Lung (tissue), 16 donors: ENCODE measurements around the gene AXIN1. TPM values are rescaled to one million over a fixed set of nuclear protein-coding genes. Genes with fewer than 3 reads are reported as not detected.

ENCODE experiments used
- ATAC-seq: fragments of 200-7000 bp; cut with Tn5 transposase; one replicate; pipeline ENCODE4 v1.9.1; 2020; ENCODE audit warnings: moderate number of reproducible peaks; ENCODE audit not compliant: insufficient read depth, low FRiP score
- DNase-seq, 3 donors: peaks; one replicate each; pipeline ENCODE4 v3.0.0-alpha.2; 2013 to 2017
- H3K27ac ChIP-seq, 2 donors: one replicate each; pipeline ENCODE4 v1.5.1; 2013; ENCODE audit warnings: mild to moderate bottlenecking in 2 of 2, moderate library complexity in 2 of 2, control low read depth in 1 of 2, inconsistent platforms in 1 of 2, low read depth in 1 of 2, low read length in 1 of 2
- H3K27me3 ChIP-seq, 3 donors: one replicate each; pipeline ENCODE4 v1.5.1; 2013; ENCODE audit warnings: low read length in 2 of 3; ENCODE audit not compliant: control insufficient read depth in 3 of 3, insufficient read depth in 3 of 3
- H3K36me3 ChIP-seq, 4 donors: one replicate each; pipeline ENCODE4 v1.5.1; 2013; ENCODE audit warnings: low read length in 4 of 4, mild to moderate bottlenecking in 1 of 4, moderate library complexity in 1 of 4; ENCODE audit not compliant: control insufficient read depth in 4 of 4, insufficient read depth in 4 of 4
- H3K4me1 ChIP-seq, 5 donors: one replicate each; pipeline ENCODE4 v1.5.1; 2013; ENCODE audit warnings: low read length in 5 of 5, mild to moderate bottlenecking in 2 of 5, moderate library complexity in 1 of 5; ENCODE audit not compliant: control insufficient read depth in 5 of 5, insufficient read depth in 5 of 5
- H3K4me3 ChIP-seq: one replicate; pipeline ENCODE4 v1.5.1; 2013; ENCODE audit warnings: mild to moderate bottlenecking, control low read depth, moderate library complexity
- H3K9ac ChIP-seq, 2 donors: one replicate each; pipeline ENCODE4 v1.5.1; 2013; ENCODE audit warnings: low read length in 2 of 2, control low read depth in 1 of 2; ENCODE audit not compliant: insufficient read depth in 1 of 2
- H3K9me3 ChIP-seq, 4 donors: one replicate each; pipeline ENCODE4 v1.5.1; 2013; ENCODE audit warnings: low read length in 3 of 4, mild to moderate bottlenecking in 1 of 4, moderate library complexity in 1 of 4; ENCODE audit not compliant: control insufficient read depth in 4 of 4, insufficient read depth in 3 of 4
- CTCF ChIP-seq: IDR thresholded peaks from 2 replicates; pipeline ENCODE4 v1.5.1; 2012; ENCODE audit warnings: mild to moderate bottlenecking; ENCODE audit errors: control extremely low read depth, extremely low read depth
- WGBS, 2 donors: extraction: QIAGEN DNeasy Blood & Tissue Kit; methylation state at CpG; one replicate each; pipeline ENCODE4 v1.1.7; 2013; 5-methylcytosine and 5-hydroxymethylcytosine counted together
- long read RNA-seq, 5 donors: transcript quantifications; one replicate each; lab custom pipeline, GENCODE V29; 2026
- polyA plus RNA-seq, 2 donors: library from polyadenylated mRNA; stranded (reverse); fragments of 200-250 nt; gene quantifications; one replicate each; pipeline ENCODE4 v1.2.1, GENCODE V29; 2013
- total RNA-seq, 2 donors: library from RNA; depleted of rRNA in 1 of 2; stranded (reverse); fragments of >200 nt in 1 of 2; gene quantifications; one replicate each; pipeline ENCODE4 v1.2.1, GENCODE V29; 2014 to 2021
- donor health status: control.
- donor health status: control.
- donor health status: Bipolar disorder and iron deficiency.
- donor health status: healthy.
- donor health status: DM: yes; HTN: yes; CAD: no.

Gene AXIN1, protein sequence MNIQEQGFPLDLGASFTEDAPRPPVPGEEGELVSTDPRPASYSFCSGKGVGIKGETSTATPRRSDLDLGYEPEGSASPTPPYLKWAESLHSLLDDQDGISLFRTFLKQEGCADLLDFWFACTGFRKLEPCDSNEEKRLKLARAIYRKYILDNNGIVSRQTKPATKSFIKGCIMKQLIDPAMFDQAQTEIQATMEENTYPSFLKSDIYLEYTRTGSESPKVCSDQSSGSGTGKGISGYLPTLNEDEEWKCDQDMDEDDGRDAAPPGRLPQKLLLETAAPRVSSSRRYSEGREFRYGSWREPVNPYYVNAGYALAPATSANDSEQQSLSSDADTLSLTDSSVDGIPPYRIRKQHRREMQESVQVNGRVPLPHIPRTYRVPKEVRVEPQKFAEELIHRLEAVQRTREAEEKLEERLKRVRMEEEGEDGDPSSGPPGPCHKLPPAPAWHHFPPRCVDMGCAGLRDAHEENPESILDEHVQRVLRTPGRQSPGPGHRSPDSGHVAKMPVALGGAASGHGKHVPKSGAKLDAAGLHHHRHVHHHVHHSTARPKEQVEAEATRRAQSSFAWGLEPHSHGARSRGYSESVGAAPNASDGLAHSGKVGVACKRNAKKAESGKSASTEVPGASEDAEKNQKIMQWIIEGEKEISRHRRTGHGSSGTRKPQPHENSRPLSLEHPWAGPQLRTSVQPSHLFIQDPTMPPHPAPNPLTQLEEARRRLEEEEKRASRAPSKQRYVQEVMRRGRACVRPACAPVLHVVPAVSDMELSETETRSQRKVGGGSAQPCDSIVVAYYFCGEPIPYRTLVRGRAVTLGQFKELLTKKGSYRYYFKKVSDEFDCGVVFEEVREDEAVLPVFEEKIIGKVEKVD
- total RNA-seq = 10 to 100 TPM; 16.9 to 25.9 TPM
- polyA plus RNA-seq = 10 to 100 TPM; 18.5 to 20.2 TPM
- long read RNA-seq, donor 1, transcript AXIN1-202 (10 exons, 3,324 nt) = major isoform, 5 of 6 reads
- long read RNA-seq, donor 1, partial matches to known transcripts = 0 of 6 reads
- long read RNA-seq, donor 1, other reads (novel, unspliced or antisense) = 0 of 6 reads
- long read RNA-seq, donor 2 = 0 reads
- long read RNA-seq, donor 3 = 0 reads
- long read RNA-seq, donor 4 = 0 reads
- long read RNA-seq, donor 5, partial matches to known transcripts = 580 of 601 reads
- long read RNA-seq, donor 5, other reads (novel, unspliced or antisense) = 20 of 601 reads

DNA sequence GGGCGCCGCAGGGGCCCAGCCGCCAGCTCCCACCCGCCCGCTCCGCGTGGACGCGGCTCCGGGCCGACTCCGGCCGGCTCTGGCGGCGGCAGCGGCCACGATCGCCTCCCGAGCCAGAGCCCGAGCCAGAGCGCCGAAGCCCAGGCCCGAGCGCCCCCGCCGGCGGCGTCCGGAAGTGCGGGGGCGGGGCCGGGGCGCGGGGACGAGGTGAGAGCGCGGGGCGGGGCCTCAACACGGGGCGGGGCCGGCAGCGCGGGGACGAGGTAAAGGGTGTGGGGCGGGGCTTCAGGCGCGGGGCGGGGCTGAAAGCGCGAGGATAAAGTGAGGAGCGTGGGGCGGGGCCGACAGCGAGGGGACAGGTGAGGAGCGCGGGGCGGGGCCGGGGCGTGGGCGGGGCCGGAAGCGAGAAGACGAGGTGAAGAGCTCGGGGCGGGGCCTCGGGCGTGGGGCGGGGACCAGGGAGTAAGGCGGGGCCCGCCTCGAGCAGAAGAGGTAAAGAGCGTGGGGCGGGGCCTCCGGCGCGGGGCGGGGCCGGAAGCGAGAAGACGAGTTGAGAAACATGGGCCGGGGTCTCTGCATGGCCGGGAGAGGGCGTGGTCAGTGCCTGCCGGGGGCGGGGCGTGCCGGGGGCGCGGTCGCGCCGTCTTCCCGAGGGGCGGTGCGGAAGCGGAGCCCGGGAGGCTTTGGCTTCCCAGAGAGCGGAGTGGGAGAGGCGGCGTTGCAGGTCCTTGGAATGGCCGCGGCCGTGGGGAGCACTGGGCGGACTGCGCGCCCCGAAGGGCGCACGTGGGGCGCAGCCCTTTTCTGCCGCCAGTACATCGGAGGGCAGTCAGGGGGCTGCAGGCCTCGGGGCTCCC lies at the start of gene AXIN1:
TSS of gene AXIN1 (minus strand) at position 177 of the 857 bp plus-strand sequence. CDS start 5,698 bp downstream, outside the sequence.
- H3K4me3 ChIP-seq = peak within 1 kb of the TSS; percentile 64
- peak; percentile 95 for ATAC-seq
- peaks cover 0 to 11% (median 0%) of the 10 kb centered on the region in 4 donors for H3K36me3 ChIP-seq
- peak; percentile 97 to 99 (median 97) for DNase-seq
- no peaks in the 10 kb centered on the region for H3K27me3 ChIP-seq
- TF ChIP-seq CTCF = peak; percentile 34
- H3K27ac ChIP-seq = peak within 1 kb of the TSS in 1 of 2 donors; percentile 49
- peaks cover 0 to 7% (median 0%) of the 10 kb centered on the region in 5 donors for H3K4me1 ChIP-seq
- H3K9ac ChIP-seq = peak within 1 kb of the TSS in 1 of 2 donors; percentile 42
- 2 to 3% methylated on average over 89 to 113 of the region's 113 CpGs for WGBS, 2 donors
- no peaks in the 10 kb centered on the region for H3K9me3 ChIP-seq

- ATAC-seq = peak; percentile 92
- peak within 1 kb of the TSS; percentile 96 to 98 for H3K27ac ChIP-seq
- peak within 1 kb of the TSS in 1 of 2 donors; percentile 61 for H3K9ac ChIP-seq
- peak; percentile 36 for TF ChIP-seq CTCF
- 0 to 1% methylated on average over 66 to 91 of the region's 91 CpGs for WGBS, 2 donors
- peak within 1 kb of the TSS; percentile 76 for H3K4me3 ChIP-seq
- no peaks in the 10 kb centered on the region for H3K9me3 ChIP-seq
- H3K27me3 ChIP-seq = no peaks in the 10 kb centered on the region
- H3K4me1 ChIP-seq = peaks cover 0 to 9% (median 0%) of the 10 kb centered on the region in 5 donors
- peak; percentile 95 to 98 (median 95) for DNase-seq
- peaks cover 0 to 8% (median 0%) of the 10 kb centered on the region in 4 donors for H3K36me3 ChIP-seq
Measured at GRCh38 chr16:401468-402348, 49.2 kb upstream of the AXIN1 start, which contains the start of gene DECR2. Gene DECR2 (plus strand): TSS chr16:401885. CDS start chr16:401964, 79 bp downstream.
